Astrocyte (in vitro differentiated cells and primary cell): ENCODE measurements around the gene LRPAP1. TPM values are rescaled to one million over a fixed set of nuclear protein-coding genes. Genes with fewer than 3 reads are reported as not detected.
A peak's percentile ranks its signal among the peaks of the same experiment; 100 is the strongest.

Experiments used
- DNase-seq: peaks from one replicate; pipeline ENCODE4 v3.0.0-alpha.2; 2010; ENCODE audit warnings: low read depth
- FAIRE-seq: peaks from 2 replicates; lab custom pipeline; 2011; peaks lifted over from hg19 to GRCh38; lab: Jason Lieb, UNC
- H2AFZ ChIP-seq: 2 replicates; pipeline ENCODE4 v1.6.0; 2012; ENCODE audit warnings: low read depth, low read length, inconsistent platforms
- H3K27ac ChIP-seq: 2 replicates; pipeline ENCODE4 v1.5.1; 2011; ENCODE audit warnings: low read depth, low read length, inconsistent platforms
- H3K27me3 ChIP-seq: 2 replicates; pipeline ENCODE4 v1.6.0; 2011; ENCODE audit warnings: low read length, inconsistent platforms; ENCODE audit not compliant: insufficient read depth
- H3K36me3 ChIP-seq: 2 replicates; pipeline ENCODE4 v1.5.1; 2011; ENCODE audit warnings: low read length, inconsistent platforms; ENCODE audit not compliant: insufficient read depth
- H3K4me1 ChIP-seq: 2 replicates; pipeline ENCODE4 v1.5.1; 2011; ENCODE audit warnings: low read length, inconsistent platforms; ENCODE audit not compliant: insufficient read depth
- H3K4me2 ChIP-seq: 2 replicates; pipeline ENCODE4 v1.6.0; 2012; ENCODE audit warnings: low read length, inconsistent platforms
- H3K4me3 ChIP-seq: 2 replicates; pipeline ENCODE4 v1.5.1; 2011; ENCODE audit warnings: low read depth, mild to moderate bottlenecking, low read length, inconsistent platforms; ENCODE audit not compliant: insufficient read depth
- H3K79me2 ChIP-seq: 2 replicates; pipeline ENCODE4 v1.6.0; 2012; ENCODE audit warnings: mild to moderate bottlenecking, low read length, inconsistent platforms; ENCODE audit not compliant: insufficient read depth
- H3K9ac ChIP-seq: 2 replicates; pipeline ENCODE4 v1.6.0; 2012; ENCODE audit warnings: mild to moderate bottlenecking, low read length, inconsistent platforms
- H3K9me3 ChIP-seq: 2 replicates; pipeline ENCODE4 v1.5.1; 2012; ENCODE audit warnings: low read depth, mild to moderate bottlenecking, low read length, inconsistent platforms; ENCODE audit not compliant: insufficient read depth
- H4K20me1 ChIP-seq: 2 replicates; pipeline ENCODE4 v1.6.0; 2012; ENCODE audit warnings: low read length, inconsistent platforms; ENCODE audit not compliant: insufficient read depth
- H3K27ac Mint-ChIP-seq: one replicate; pipeline ENCODE4 v1.8.0; 2021; ENCODE audit warnings: mild to moderate bottlenecking, mixed read lengths; ENCODE audit not compliant: unreplicated experiment
- H3K27me3 Mint-ChIP-seq: one replicate; pipeline ENCODE4 v1.8.0; 2021; ENCODE audit warnings: low read depth, mixed read lengths; ENCODE audit not compliant: unreplicated experiment
- H3K36me3 Mint-ChIP-seq: one replicate; pipeline ENCODE4 v1.8.0; 2021; ENCODE audit warnings: low read depth, mixed read lengths; ENCODE audit not compliant: unreplicated experiment
- H3K4me1 Mint-ChIP-seq: one replicate; pipeline ENCODE4 v1.8.0; 2021; ENCODE audit warnings: low read depth, mixed read lengths; ENCODE audit not compliant: unreplicated experiment
- H3K4me3 Mint-ChIP-seq: one replicate; pipeline ENCODE4 v1.8.0; 2021; ENCODE audit warnings: mild to moderate bottlenecking, moderate library complexity, mixed read lengths; ENCODE audit not compliant: unreplicated experiment
- H3K9me3 Mint-ChIP-seq: one replicate; pipeline ENCODE4 v1.8.0; 2021; ENCODE audit warnings: mild to moderate bottlenecking, mixed read lengths; ENCODE audit not compliant: unreplicated experiment
- CTCF ChIP-seq: IDR thresholded peaks from 2 replicates; pipeline ENCODE4 v1.5.1; 2011; ENCODE audit warnings: low read depth, mild to moderate bottlenecking, inconsistent platforms, low read length, moderate library complexity; ENCODE audit not compliant: insufficient read depth
- EZH2 ChIP-seq: IDR thresholded peaks from 2 replicates; pipeline ENCODE4 v1.6.1; 2012; ENCODE audit warnings: mild to moderate bottlenecking, low read length, inconsistent platforms; ENCODE audit not compliant: insufficient read depth
- total RNA-seq: library from RNA; stranded (reverse); gene quantifications from 2 replicates; pipeline ENCODE4 v1.2.1, GENCODE V29; 2021

The LRPAP1 gene
- total RNA-seq, 1 donor from 2014 or later: 191 TPM

GRCh38 chr4:3533423-3533820 is 1.2 kb upstream of the LRPAP1 start:
- no peak overlapping the region for H3K4me3 ChIP-seq
- DNase-seq: no peak
- no peak for TF ChIP-seq CTCF
- no peak for TF ChIP-seq EZH2
- no peaks in the 10 kb centered on the region for H3K36me3 ChIP-seq
- peaks cover 19% of the 10 kb centered on the region for H3K27me3 Mint-ChIP-seq
- no peak overlapping the region for H3K27ac ChIP-seq
- peaks cover 14% of the 10 kb centered on the region for H3K4me1 ChIP-seq
- H2AFZ ChIP-seq: no peak overlapping the region
- peak overlapping the region; percentile 56 for H3K4me3 Mint-ChIP-seq
- peaks cover 32% of the 10 kb centered on the region for H3K79me2 ChIP-seq
- no peak overlapping the region for H3K4me2 ChIP-seq
- no peak overlapping the region for H3K9ac ChIP-seq
- no peaks in the 10 kb centered on the region for H3K27me3 ChIP-seq
- H3K27ac Mint-ChIP-seq: no peak overlapping the region
- FAIRE-seq: no peak
- peaks cover 31% of the 10 kb centered on the region for H4K20me1 ChIP-seq
- H3K4me1 Mint-ChIP-seq: peaks cover 5% of the 10 kb centered on the region
- peaks cover 3% of the 10 kb centered on the region for H3K36me3 Mint-ChIP-seq
- H3K9me3 ChIP-seq: no peaks in the 10 kb centered on the region
- peaks cover 10% of the 10 kb centered on the region for H3K9me3 Mint-ChIP-seq

GRCh38 chr4:3532751-3533422 is 665 bp upstream of the LRPAP1 start:
- TF ChIP-seq CTCF (no peak), EZH2 (no peak)
- Histone ChIP-seq H3K9me3 (no peaks in the 10 kb centered on the region), H2AFZ (peak overlapping the region; percentile 100), H4K20me1 (peaks cover 37% of the 10 kb centered on the region), H3K27me3 (no peaks in the 10 kb centered on the region), H3K36me3 (no peaks in the 10 kb centered on the region), H3K79me2 (peaks cover 38% of the 10 kb centered on the region), H3K4me3 (peak overlapping the region; percentile 69), H3K4me2 (peak overlapping the region; percentile 97), H3K4me1 (peaks cover 14% of the 10 kb centered on the region), H3K9ac (peak overlapping the region; percentile 57), H3K27ac (no peak overlapping the region)
- Mint-ChIP-seq H3K27ac (no peak overlapping the region), H3K4me3 (peak overlapping the region; percentile 97), H3K4me1 (peaks cover 5% of the 10 kb centered on the region), H3K9me3 (peaks cover 10% of the 10 kb centered on the region), H3K36me3 (peaks cover 5% of the 10 kb centered on the region), H3K27me3 (peaks cover 19% of the 10 kb centered on the region)
- FAIRE-seq: no peak
- no peak for DNase-seq

- no peak for TF ChIP-seq CTCF
- TF ChIP-seq EZH2: no peak
- peak overlapping the region; percentile 87 for H3K9ac ChIP-seq
- Mint-ChIP-seq H3K4me3 (peak overlapping the region; percentile 90), H3K27me3 (peaks cover 19% of the 10 kb centered on the region), H3K27ac (no peak overlapping the region), H3K36me3 (peaks cover 7% of the 10 kb centered on the region), H3K4me1 (peaks cover 8% of the 10 kb centered on the region), H3K9me3 (peaks cover 10% of the 10 kb centered on the region)
- no peaks in the 10 kb centered on the region for H3K36me3 ChIP-seq
- peaks cover 51% of the 10 kb centered on the region for H3K79me2 ChIP-seq
- peaks cover 52% of the 10 kb centered on the region for H4K20me1 ChIP-seq
- H3K4me2 ChIP-seq: peak overlapping the region; percentile 97
- no peaks in the 10 kb centered on the region for H3K9me3 ChIP-seq
- H3K27me3 ChIP-seq: no peaks in the 10 kb centered on the region
- no peak for FAIRE-seq
- H3K4me3 ChIP-seq: peak overlapping the region; percentile 76
- peak overlapping the region; percentile 95 for H2AFZ ChIP-seq
- H3K27ac ChIP-seq: no peak overlapping the region
- no peak for DNase-seq
- peaks cover 14% of the 10 kb centered on the region for H3K4me1 ChIP-seq
Observed at GRCh38 chr4:3531318-3531878, 824 bp downstream of the LRPAP1 start.
